ENCODE data around the gene SCN4A.
"Not testable (repeated sequence)": the region's sequence is repeated elsewhere in the genome, so short reads cannot be mapped to it uniquely, and the experiment has no call there.

SCN4A gene

GRCh38 chr17:63987221-63988126 is 14.8 kb upstream of the SCN4A start:
- no peaks in the 10 kb centered on the region for H3K36me3 ChIP-seq (ENCODE audit: control insufficient read depth, insufficient read depth, low read length)
- no peak overlapping the region for H3K4me3 ChIP-seq (ENCODE audit: low read length)
- H3K4me1 ChIP-seq (ENCODE audit: control insufficient read depth, insufficient read depth, low read length): peaks cover 40% of the 10 kb centered on the region
- H3K9me3 ChIP-seq (ENCODE audit: control insufficient read depth, low read length): no peaks in the 10 kb centered on the region
- no peak overlapping the region for H3K9ac ChIP-seq (ENCODE audit: low read length)
- H3K27me3 ChIP-seq (ENCODE audit: control insufficient read depth, insufficient read depth, low read length): peaks cover 23% of the 10 kb centered on the region

GRCh38 chr17:63986821-63987220 is 14.1 kb upstream of the SCN4A start:
- Histone ChIP-seq H3K4me3 (ENCODE audit: low read length) (no peak overlapping the region), H3K27me3 (ENCODE audit: control insufficient read depth, insufficient read depth, low read length) (peaks cover 16% of the 10 kb centered on the region), H3K9ac (ENCODE audit: low read length) (no peak overlapping the region), H3K36me3 (ENCODE audit: control insufficient read depth, insufficient read depth, low read length) (no peaks in the 10 kb centered on the region), H3K9me3 (ENCODE audit: control insufficient read depth, low read length) (no peaks in the 10 kb centered on the region), H3K4me1 (ENCODE audit: control insufficient read depth, insufficient read depth, low read length) (peaks cover 40% of the 10 kb centered on the region)

- Histone ChIP-seq H3K36me3 (ENCODE audit: control insufficient read depth, insufficient read depth, low read length) (no peaks in the 10 kb centered on the region), H3K9me3 (ENCODE audit: control insufficient read depth, low read length) (no peaks in the 10 kb centered on the region), H3K4me1 (ENCODE audit: control insufficient read depth, insufficient read depth, low read length) (peaks cover 37% of the 10 kb centered on the region), H3K9ac (ENCODE audit: low read length) (peak overlapping the region; percentile 23), H3K4me3 (ENCODE audit: low read length) (no peak overlapping the region), H3K27me3 (ENCODE audit: control insufficient read depth, insufficient read depth, low read length) (peaks cover 8% of the 10 kb centered on the region)
Observed at GRCh38 chr17:63985387-63986140, 12.8 kb upstream of the SCN4A start.

- H3K9ac ChIP-seq (ENCODE audit: low read length): peak overlapping the region; percentile 23
Observed at GRCh38 chr17:63984651-63985386, 12.1 kb upstream of the SCN4A start.

GRCh38 chr17:63984236-63984635 is 11.5 kb upstream of the SCN4A start:
- H3K27me3 ChIP-seq (ENCODE audit: control insufficient read depth, insufficient read depth, low read length): peaks cover 6% of the 10 kb centered on the region
- no peaks in the 10 kb centered on the region for H3K9me3 ChIP-seq (ENCODE audit: control insufficient read depth, low read length)
- H3K9ac ChIP-seq (ENCODE audit: low read length): no peak overlapping the region
- no peaks in the 10 kb centered on the region for H3K36me3 ChIP-seq (ENCODE audit: control insufficient read depth, insufficient read depth, low read length)
- H3K4me3 ChIP-seq (ENCODE audit: low read length): no peak overlapping the region
- H3K4me1 ChIP-seq (ENCODE audit: control insufficient read depth, insufficient read depth, low read length): peaks cover 29% of the 10 kb centered on the region

More at GRCh38 chr17:63984651-63985386, 12.1 kb upstream of the SCN4A start:
- Histone ChIP-seq H3K9me3 (ENCODE audit: control insufficient read depth, low read length) (no peaks in the 10 kb centered on the region), H3K36me3 (ENCODE audit: control insufficient read depth, insufficient read depth, low read length) (no peaks in the 10 kb centered on the region), H3K4me1 (ENCODE audit: control insufficient read depth, insufficient read depth, low read length) (peaks cover 30% of the 10 kb centered on the region), H3K4me3 (ENCODE audit: low read length) (no peak overlapping the region), H3K27me3 (ENCODE audit: control insufficient read depth, insufficient read depth, low read length) (peaks cover 7% of the 10 kb centered on the region)

DNA sequence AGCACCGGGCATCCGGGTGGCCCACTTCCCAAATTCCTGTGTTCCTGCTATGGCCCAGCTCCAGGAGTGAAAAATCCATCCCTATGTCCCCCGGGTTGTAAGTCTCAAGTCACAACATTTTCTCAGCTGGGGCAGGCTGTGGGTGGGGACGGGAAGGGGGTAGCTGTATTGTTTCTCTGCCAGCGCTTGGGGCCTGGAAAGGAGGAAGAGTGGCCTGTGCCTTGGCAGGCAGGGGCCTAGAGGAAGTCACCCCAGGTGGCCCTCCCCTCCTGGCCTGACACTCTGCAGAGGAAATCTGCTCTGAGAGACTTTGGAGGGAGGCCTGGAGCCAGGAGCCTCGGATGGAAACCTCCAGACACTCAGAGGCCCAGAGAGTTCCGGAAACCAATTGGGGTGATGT is 10.6 kb upstream of the SCN4A start:
- Histone ChIP-seq H3K27me3 (ENCODE audit: control insufficient read depth, insufficient read depth, low read length) (no peaks in the 10 kb centered on the region), H3K9ac (ENCODE audit: low read length) (no peak overlapping the region), H3K9me3 (ENCODE audit: control insufficient read depth, low read length) (no peaks in the 10 kb centered on the region), H3K4me3 (ENCODE audit: low read length) (no peak overlapping the region), H3K36me3 (ENCODE audit: control insufficient read depth, insufficient read depth, low read length) (no peaks in the 10 kb centered on the region), H3K4me1 (ENCODE audit: control insufficient read depth, insufficient read depth, low read length) (peaks cover 29% of the 10 kb centered on the region)

GRCh38 chr17:63982641-63983040 is 9.9 kb upstream of the SCN4A start:
- peaks cover 29% of the 10 kb centered on the region for H3K4me1 ChIP-seq (ENCODE audit: control insufficient read depth, insufficient read depth, low read length)
- H3K27me3 ChIP-seq (ENCODE audit: control insufficient read depth, insufficient read depth, low read length): not testable (repeated sequence)

DNA sequence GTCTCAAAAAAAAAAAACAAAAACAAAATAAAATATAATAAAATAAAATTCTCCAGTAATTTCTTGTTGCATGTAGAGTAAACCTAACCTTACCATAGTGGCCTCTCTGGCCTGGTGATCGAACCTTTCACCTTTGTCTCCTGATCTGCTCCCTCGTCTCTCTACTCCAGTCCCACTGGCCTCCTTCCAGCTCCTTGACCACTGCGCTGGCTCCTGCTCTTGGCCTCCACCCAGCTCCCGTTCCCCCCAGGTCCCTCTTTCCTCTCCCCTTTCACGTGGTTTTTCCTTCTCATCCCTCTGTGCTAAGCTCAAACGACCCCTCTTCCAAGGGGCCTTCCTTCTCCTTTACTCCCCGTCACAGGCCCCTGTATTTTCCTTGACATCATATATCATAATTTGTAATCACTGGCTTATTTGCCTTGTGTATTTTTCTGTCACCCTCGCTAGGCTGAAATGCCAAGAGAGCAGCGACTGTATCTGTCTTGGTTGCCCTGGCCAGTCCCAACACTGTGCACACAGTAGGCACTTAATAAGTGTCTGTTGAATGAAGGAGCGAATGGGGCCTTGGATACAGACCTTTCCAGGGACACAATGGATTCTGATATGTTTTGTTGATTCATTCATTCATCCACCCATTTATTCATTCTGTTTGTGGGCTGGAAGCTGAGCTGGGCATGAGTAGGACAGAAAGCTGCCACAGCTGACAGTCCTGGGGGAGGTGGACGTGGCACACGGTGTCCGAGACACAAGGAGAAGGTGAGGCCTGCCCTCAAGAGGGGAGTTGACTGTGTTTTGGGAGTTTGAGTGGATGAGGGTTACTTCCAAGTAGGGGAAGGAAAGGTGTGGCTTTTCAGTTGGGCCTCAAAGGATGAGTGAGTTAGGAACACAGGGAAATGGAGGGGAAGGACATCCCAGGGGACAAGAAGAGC is 5.8 kb upstream of the SCN4A start:
- Histone ChIP-seq H3K4me1 (ENCODE audit: control insufficient read depth, insufficient read depth, low read length) (peaks cover 9% of the 10 kb centered on the region), H3K4me3 (ENCODE audit: low read length) (no peak overlapping the region), H3K27me3 (ENCODE audit: control insufficient read depth, insufficient read depth, low read length) (peaks cover 23% of the 10 kb centered on the region), H3K9ac (ENCODE audit: low read length) (no peak overlapping the region), H3K36me3 (ENCODE audit: control insufficient read depth, insufficient read depth, low read length) (no peaks in the 10 kb centered on the region), H3K9me3 (ENCODE audit: control insufficient read depth, low read length) (no peaks in the 10 kb centered on the region)

More at GRCh38 chr17:63982641-63983040, 9.9 kb upstream of the SCN4A start:
- not testable (repeated sequence) for H3K4me3 ChIP-seq (ENCODE audit: low read length); H3K9ac ChIP-seq (ENCODE audit: low read length); H3K9me3 ChIP-seq (ENCODE audit: control insufficient read depth, low read length); H3K36me3 ChIP-seq (ENCODE audit: control insufficient read depth, insufficient read depth, low read length)

DNA sequence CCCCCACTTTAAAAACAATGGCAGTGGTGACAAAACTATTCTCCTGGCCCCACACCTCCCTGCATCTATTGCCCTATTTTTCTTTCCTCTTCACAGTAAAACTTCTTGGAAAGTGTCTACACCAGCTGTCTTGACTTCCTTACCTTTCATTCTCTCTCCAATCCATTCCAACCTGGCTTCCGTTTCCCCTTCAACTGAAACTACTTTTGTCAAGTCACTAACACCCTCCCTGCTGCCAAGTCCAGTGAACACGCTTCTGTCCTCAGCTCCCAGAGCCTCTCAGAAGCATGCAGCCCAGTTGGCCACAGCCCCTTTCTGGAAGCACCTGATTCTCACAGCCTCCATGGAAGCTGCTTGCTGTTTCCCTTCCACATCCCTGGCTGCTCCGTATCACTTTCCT is 4.0 kb upstream of the SCN4A start:
- no peak overlapping the region for H3K9ac ChIP-seq (ENCODE audit: low read length)
- H3K4me1 ChIP-seq (ENCODE audit: control insufficient read depth, insufficient read depth, low read length): peaks cover 9% of the 10 kb centered on the region
- no peaks in the 10 kb centered on the region for H3K9me3 ChIP-seq (ENCODE audit: control insufficient read depth, low read length)
- no peak overlapping the region for H3K4me3 ChIP-seq (ENCODE audit: low read length)
- H3K36me3 ChIP-seq (ENCODE audit: control insufficient read depth, insufficient read depth, low read length): no peaks in the 10 kb centered on the region
- H3K27me3 ChIP-seq (ENCODE audit: control insufficient read depth, insufficient read depth, low read length): peaks cover 23% of the 10 kb centered on the region

DNA sequence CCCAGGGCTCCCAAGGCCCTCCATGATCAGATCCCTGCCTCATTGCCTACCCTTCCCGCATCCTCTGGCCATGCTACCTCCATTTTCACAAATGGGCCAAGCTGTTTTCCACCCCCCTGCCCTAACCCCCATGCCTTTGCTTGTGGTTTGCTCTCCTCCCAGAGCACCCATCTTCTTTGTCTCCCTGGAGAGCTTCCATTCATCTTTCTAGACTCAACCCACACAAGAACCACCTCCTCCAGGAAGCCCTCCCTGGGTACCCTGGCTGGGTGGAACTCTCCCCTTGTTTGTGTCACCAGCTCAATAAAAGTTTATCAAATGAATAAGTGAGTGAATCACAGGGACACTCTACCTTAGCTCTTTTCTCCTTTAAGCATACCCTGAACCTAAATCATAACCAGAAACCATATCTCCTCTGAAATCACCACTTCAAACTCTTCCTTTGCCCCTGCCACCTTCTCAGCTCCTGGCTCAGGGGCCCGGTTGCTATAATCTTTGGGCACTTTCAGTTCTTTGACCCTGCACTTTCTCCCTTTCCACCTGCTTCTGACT is 2.9 kb upstream of the SCN4A start:
- H3K9ac ChIP-seq (ENCODE audit: low read length): no peak overlapping the region
- H3K9me3 ChIP-seq (ENCODE audit: control insufficient read depth, low read length): no peaks in the 10 kb centered on the region
- H3K4me3 ChIP-seq (ENCODE audit: low read length): no peak overlapping the region
- no peaks in the 10 kb centered on the region for H3K36me3 ChIP-seq (ENCODE audit: control insufficient read depth, insufficient read depth, low read length)
- H3K4me1 ChIP-seq (ENCODE audit: control insufficient read depth, insufficient read depth, low read length): peaks cover 9% of the 10 kb centered on the region
- H3K27me3 ChIP-seq (ENCODE audit: control insufficient read depth, insufficient read depth, low read length): peaks cover 23% of the 10 kb centered on the region

Data from mucosa of stomach (tissue), 1 donor.